Measurements from ENCODE around the gene CMTM5.
"Not testable (repeated sequence)": the region's sequence is repeated elsewhere in the genome, so short reads cannot be mapped to it uniquely, and the experiment has no call there.

The CMTM5 gene

DNA sequence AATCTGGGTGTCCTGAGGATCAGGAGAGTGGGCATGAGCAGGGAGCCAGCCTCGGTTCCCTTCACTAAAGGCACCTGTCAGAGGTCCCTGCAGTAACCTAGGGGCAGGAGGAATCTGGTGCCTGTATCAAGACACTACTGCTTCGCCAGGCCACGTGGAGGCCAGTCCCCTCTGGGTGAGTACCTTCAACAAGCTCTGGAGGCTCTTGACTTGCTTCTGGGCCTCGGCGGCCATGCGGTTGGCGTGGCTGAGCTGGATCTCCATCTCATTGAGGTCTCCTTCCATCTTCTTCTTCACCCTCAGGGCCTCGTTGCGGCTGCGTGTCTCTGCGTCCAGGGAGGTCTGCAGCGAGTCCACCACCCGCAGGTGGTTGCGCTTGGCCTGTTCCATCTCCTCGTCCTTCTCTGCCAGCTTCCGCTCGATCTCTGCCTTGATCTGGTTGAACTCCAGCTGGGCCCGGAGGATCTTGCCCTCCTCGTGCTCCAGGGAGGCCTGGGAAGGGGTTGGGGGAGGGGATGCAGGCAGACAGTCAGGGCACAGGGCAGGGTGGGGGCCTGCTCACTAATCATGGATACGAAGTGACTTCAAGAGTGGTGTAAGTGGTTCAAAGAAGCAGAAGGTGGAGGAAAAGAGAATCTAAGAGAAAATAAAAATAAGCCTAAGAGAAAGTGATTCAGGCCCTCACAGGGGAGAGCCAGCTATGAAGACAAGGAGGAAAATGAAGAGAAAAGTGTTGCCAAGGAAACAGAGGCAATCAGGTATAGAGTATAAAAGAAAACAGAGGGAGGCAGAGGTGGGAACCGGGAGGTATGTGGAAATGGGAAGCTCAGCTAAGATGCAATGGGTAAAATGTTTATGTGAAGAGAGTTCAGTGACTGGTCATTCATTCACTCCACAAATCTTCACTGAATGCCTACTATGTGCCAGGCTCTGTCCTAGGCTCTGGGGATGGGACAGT lies 39.3 kb downstream of the CMTM5 start:
- no peak for DNase-seq

GRCh38 chr14:23416801-23417200 lies 40.0 kb downstream of the CMTM5 start:
- no peak for DNase-seq

- DNase-seq, result not testable (repeated sequence)
Measured at GRCh38 chr14:23417269-23417668, 40.4 kb downstream of the CMTM5 start.

- DNase-seq, result no peak
Measured at GRCh38 chr14:23418021-23418420, 41.2 kb downstream of the CMTM5 start.

DNA sequence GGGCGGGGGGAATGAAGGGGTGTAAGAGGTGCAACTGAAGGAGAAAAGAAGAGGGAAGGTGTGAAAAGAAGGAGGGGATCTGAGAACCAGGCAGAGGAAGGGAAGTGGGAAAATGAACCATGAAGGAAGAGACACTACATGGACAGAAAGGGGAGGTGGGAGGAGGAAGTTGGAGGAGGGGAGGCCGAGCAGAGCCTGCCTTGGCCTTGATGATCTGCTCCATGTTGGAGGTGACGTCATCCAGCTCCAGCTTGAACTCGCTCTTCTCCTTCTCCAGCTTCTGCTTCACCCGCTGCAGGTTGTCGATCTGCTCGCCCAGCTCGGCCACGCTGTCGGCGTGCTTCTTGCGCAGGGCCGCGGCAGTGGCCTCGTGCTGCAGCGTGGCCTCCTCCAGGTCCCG lies 42.8 kb downstream of the CMTM5 start:
- not testable (repeated sequence) for DNase-seq

GRCh38 chr14:23421594-23421993 lies 44.7 kb downstream of the CMTM5 start:
- DNase-seq, result no peak

GRCh38 chr14:23423657-23424056 lies 46.8 kb downstream of the CMTM5 start:
- DNase-seq, result no peak

GRCh38 chr14:23425169-23425568 lies 48.3 kb downstream of the CMTM5 start:
- DNase-seq, result no peak

DNA sequence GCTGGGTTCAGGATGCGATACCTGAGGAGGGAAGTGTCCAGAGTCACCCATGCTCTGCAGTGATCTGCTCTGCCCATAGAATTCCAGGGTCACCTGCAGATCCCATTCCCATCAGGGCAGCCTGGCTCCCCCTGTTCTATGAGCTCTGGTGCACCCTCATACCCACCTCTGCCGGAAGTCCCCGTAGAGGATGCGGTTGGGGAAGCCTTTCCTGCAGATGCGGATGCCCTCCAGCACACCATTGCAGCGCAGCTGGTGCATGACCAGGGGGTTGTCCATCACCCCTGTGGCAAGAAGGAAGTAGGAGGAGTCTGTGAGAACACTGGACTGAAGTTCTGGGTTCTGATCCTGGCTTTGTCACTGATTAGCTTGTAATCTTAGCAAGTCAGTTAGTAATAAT lies 49.0 kb downstream of the CMTM5 start:
- DNase-seq, result not testable (repeated sequence)

DNA sequence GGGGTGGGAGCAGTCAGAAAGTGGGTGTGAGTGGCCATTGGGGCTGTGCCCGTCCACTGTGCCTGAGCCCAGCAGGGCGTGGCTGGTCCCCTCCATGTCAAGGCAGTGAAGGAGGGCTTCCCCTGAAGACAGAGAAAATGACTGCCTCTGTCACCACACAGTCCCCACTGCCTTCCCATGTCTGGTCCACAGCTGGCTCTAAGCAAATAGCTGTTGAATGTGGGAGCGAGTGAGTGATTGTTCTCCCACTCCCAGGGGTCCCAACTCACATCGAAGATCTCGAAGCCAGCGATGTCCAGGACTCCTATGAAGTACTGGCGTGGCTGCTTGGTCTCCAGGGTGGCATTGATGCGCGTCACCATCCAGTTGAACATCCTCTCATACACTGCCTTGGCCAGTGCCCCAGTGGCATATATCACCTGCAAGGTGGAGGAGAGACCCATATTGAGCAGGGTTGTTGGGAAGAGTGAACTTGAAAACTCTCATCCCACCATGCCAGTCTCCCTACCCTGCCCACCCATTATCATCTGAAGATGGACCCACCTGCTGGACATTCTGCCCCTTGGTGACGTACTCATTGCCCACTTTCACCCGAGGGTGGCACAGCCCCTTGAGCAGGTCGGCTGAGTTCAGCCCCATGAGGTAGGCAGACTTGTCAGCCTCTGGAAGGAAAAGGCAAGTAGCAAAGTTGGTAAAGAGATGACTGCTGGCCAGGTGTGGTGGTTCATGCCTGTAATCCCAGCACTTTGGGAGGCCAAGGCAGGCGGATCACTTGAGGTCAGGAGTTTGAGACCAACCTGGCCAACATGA lies 52.0 kb downstream of the CMTM5 start:
- no peak for DNase-seq
